A673 (cell line): ENCODE data around the gene ST3GAL4. TPM values are rescaled to one million over a fixed set of nuclear protein-coding genes. Genes with fewer than 3 reads are reported as not detected.
A peak's percentile ranks its signal among the peaks of the same experiment; 100 is the strongest.

Experiments
- BruUV-seq: library from RNA; stranded (reverse); fragments of 400-500 nt; replicated peaks from 2 replicates; lab custom pipeline; 2021; lab: Mats Ljungman, UMichigan
- CTCF ChIA-PET: fragments of 300-600 bp; sonication (Branson Sonifier 250); formaldehyde crosslinking; loops from one replicate; lab custom pipeline; 2022; ENCODE audit warnings: antibody characterized with exemption; lab: Charles Lee
- POLR2A ChIA-PET: fragments of 300-600 bp; sonication (Branson Sonifier 250); formaldehyde crosslinking; loops from one replicate; lab custom pipeline; 2022; ENCODE audit warnings: antibody characterized with exemption; ENCODE audit not compliant: low non-redundant PET; lab: Charles Lee
- DNase-seq: peaks from one replicate; pipeline ENCODE4 v3.0.0-alpha.2; 2015; ENCODE audit warnings: low spot score
- H3K27ac ChIP-seq: fragments of 200-600 bp; sonication (generic); 2 replicates; pipeline ENCODE4 v1.5.1; 2016; ENCODE audit warnings: mixed run types, low read depth, mild to moderate bottlenecking, mixed read lengths, antibody characterized with exemption, low read length; ENCODE audit not compliant: poor library complexity, severe bottlenecking
- H3K27me3 ChIP-seq: fragments of 200-600 bp; sonication (generic); replicated peaks from 2 replicates; pipeline ENCODE4 v1.6.1; 2017; ENCODE audit warnings: mixed run types, low read depth, mild to moderate bottlenecking, mixed read lengths, antibody characterized with exemption, low read length; ENCODE audit not compliant: insufficient read depth, poor library complexity
- H3K36me3 ChIP-seq: fragments of 200-600 bp; sonication (generic); 2 replicates; pipeline ENCODE4 v1.6.1; 2016; ENCODE audit warnings: mixed run types, mild to moderate bottlenecking, mixed read lengths, antibody characterized with exemption, low read length; ENCODE audit not compliant: insufficient read depth, poor library complexity, severe bottlenecking
- H3K4me1 ChIP-seq: fragments of 200-600 bp; sonication (generic); 2 replicates; pipeline ENCODE4 v1.6.1; 2017; ENCODE audit warnings: mixed run types, mild to moderate bottlenecking, mixed read lengths, antibody characterized with exemption, low read length; ENCODE audit not compliant: insufficient read depth, poor library complexity, severe bottlenecking
- H3K4me3 ChIP-seq: fragments of 200-600 bp; sonication (generic); 2 replicates; pipeline ENCODE4 v1.5.1; 2016; ENCODE audit warnings: low read depth, mixed run types, mild to moderate bottlenecking, mixed read lengths, low read length; ENCODE audit not compliant: poor library complexity, severe bottlenecking
- H3K9me3 ChIP-seq: fragments of 200-600 bp; sonication (generic); 2 replicates; pipeline ENCODE4 v1.6.1; 2016; ENCODE audit warnings: mixed run types, low read depth, mild to moderate bottlenecking, mixed read lengths, antibody characterized with exemption, low read length; ENCODE audit not compliant: poor library complexity, severe bottlenecking
- EZH2 ChIP-seq: fragments of 200-600 bp; sonication (generic); IDR thresholded peaks from 2 replicates; pipeline ENCODE4 v1.6.1; 2017; ENCODE audit warnings: borderline replicate concordance, low read depth, mild to moderate bottlenecking, mixed read lengths, antibody characterized with exemption, low read length; ENCODE audit not compliant: poor library complexity, severe bottlenecking
- intact Hi-C: fragments of 100-400 bp; cut with micrococcal nuclease; formaldehyde crosslinking; loops from one replicate; pipeline ENCODE4 v1.10.0; 2022; ENCODE audit not compliant: unreplicated experiment
- total RNA-seq: library from RNA; stranded (reverse); gene quantifications from 2 replicates; pipeline ENCODE4 v1.2.3, GENCODE V29; 2021
- TF ChIP-seq, protein P1 (sequence below): fragments of 300-800, 200-600 bp; sonication (generic); conservative IDR thresholded peaks from 2 replicates; pipeline ENCODE4 v1.5.1; 2017; ENCODE audit warnings: low read depth, mild to moderate bottlenecking, antibody characterized with exemption, low read length, moderate library complexity, mixed read lengths

Gene ST3GAL4
- total RNA-seq, 1 experiment from 2014 or later, result 29.9 TPM

DNA sequence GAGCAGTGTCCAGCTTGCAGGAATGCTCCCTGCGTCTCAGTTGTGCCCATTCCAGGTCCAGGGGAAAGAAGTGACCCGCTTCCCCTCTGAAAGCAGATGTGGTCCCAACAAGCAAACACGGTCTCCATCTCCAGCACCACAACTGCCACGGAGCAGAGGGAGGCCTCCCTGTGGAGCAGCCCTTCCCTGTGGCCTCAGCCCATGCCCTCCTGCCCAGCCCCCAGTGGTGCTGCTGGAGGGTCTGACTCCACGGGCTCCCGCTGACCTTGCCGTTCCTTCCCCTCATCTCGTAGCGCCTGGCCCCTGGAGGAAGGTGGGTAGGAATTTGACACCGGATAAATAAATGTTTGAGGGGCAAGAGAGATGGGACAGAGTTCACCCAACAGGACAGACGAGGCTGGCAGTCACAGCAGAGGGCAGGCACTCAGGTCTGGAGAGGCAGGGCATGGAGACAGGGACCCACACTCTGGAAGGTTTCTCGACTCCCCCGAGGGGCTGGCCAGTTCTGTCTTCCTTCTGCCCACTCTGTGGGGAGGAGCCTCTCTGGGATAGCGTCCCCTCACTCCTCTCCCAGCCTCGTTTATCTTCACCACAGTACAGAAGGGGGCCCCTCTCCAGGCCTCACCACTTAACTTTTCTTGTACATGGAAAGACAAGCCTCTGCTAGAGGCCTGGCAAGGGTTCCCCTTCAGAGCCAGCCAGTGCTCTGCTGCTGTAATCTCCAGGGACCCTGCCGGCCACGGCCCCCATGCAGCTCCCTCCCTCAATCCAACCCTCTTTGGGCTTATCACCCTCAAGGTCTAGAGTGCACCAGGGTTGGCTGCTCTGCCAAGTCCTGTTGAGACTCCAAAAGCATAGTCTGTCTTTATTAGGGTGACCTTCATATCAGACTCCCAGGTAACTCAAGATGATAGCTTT is 7.5 kb upstream of the ST3GAL4 start:
- no TSS peak for BruUV-seq
- H3K4me1 ChIP-seq, result peaks cover 23% of the 10 kb centered on the region
- TF ChIP-seq EZH2, result no peak
- TF ChIP-seq, protein P1, sequence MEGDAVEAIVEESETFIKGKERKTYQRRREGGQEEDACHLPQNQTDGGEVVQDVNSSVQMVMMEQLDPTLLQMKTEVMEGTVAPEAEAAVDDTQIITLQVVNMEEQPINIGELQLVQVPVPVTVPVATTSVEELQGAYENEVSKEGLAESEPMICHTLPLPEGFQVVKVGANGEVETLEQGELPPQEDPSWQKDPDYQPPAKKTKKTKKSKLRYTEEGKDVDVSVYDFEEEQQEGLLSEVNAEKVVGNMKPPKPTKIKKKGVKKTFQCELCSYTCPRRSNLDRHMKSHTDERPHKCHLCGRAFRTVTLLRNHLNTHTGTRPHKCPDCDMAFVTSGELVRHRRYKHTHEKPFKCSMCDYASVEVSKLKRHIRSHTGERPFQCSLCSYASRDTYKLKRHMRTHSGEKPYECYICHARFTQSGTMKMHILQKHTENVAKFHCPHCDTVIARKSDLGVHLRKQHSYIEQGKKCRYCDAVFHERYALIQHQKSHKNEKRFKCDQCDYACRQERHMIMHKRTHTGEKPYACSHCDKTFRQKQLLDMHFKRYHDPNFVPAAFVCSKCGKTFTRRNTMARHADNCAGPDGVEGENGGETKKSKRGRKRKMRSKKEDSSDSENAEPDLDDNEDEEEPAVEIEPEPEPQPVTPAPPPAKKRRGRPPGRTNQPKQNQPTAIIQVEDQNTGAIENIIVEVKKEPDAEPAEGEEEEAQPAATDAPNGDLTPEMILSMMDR, result no peak
- intact Hi-C loops, result no loop called here
- no peaks in the 10 kb centered on the region for H3K9me3 ChIP-seq
- no peak overlapping the region for H3K4me3 ChIP-seq
- CTCF ChIA-PET, result no interaction called here
- H3K36me3 ChIP-seq, result peaks cover 11% of the 10 kb centered on the region
- no peaks in the 10 kb centered on the region for H3K27me3 ChIP-seq
- POLR2A ChIA-PET, result no interaction called here
- no peak for DNase-seq
- no peak overlapping the region for H3K27ac ChIP-seq

DNA sequence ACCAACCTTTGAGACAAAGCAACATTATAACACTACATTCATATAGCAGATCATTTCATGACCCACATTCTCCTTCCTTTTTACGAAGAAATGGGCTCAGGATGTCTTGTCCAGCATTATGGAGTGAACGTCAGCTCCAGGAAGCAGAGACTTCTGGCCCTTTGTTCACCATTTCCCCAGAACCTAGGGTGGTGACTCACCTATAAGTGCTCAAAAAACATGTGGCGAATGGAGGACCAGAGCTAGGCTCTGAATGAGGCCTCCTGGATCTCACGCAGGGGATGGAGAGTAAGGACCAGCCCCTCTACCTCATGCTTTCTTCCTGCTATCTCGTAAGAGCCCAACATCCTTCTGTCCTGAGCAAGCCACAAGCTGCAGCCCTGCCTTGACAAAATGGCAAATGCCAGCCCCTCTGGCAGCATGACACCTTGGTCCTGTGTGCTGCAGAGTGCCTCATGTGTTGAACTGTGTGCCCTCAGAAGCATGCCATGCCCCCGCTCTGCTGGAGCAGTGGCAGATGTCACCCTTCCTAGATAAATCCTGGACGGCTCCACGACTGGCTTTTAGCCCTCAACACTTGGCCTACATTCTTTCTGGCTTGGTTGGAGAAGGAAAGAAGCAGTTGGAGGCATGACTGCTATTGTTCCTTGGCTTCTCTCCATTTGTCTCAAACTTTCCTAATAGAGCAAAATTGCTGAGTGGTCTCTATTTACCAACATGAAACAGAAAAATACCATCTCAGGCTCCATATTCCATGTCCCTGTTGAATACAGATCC is 6.5 kb upstream of the ST3GAL4 start:
- POLR2A ChIA-PET, result no interaction called here
- H3K27ac ChIP-seq, result peak overlapping the region; percentile 15
- no peak for DNase-seq

DNA sequence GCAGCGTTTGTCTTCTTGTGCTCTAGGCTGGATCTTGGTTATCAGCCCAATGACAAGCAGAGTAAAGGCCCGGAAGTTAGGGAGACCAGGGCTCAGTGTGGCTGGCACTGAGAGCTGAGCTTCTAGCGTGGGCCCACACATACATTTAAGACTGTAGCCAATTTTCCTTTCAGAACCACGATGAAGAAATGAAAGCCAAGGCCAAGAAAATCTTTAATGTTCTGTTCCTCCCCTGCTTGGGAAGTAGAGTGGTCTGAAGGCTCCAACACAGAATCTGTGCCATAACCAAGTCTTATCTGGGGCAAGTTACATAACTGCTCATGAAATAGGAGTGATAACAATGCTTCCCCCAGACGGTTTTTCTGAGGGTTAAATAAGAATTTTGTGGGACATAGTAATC is 4.7 kb upstream of the ST3GAL4 start:
- CTCF ChIA-PET, result no interaction called here
- no peak for DNase-seq
- Histone ChIP-seq H3K27me3 (no peaks in the 10 kb centered on the region), H3K4me3 (no peak overlapping the region), H3K4me1 (peaks cover 27% of the 10 kb centered on the region), H3K27ac (peak overlapping the region; percentile 16), H3K9me3 (no peaks in the 10 kb centered on the region), H3K36me3 (peaks cover 11% of the 10 kb centered on the region)
- TF ChIP-seq EZH2, result no peak
- TF ChIP-seq, protein P1, result no peak
- intact Hi-C loops, result no loop called here
- BruUV-seq, result no TSS peak
- POLR2A ChIA-PET, result no interaction called here

More for the DNA sequence above, 6.5 kb upstream of the ST3GAL4 start:
- intact Hi-C loops, result no loop called here
- Histone ChIP-seq H3K36me3 (peaks cover 11% of the 10 kb centered on the region), H3K27me3 (no peaks in the 10 kb centered on the region), H3K4me1 (peaks cover 28% of the 10 kb centered on the region), H3K9me3 (no peaks in the 10 kb centered on the region), H3K4me3 (no peak overlapping the region)
- BruUV-seq, result no TSS peak
- CTCF ChIA-PET, result no interaction called here
- no peak for TF ChIP-seq EZH2
- TF ChIP-seq, protein P1, result no peak
